H9 (cell line): ENCODE results near the gene DDO. TPM values are rescaled to one million over a fixed set of nuclear protein-coding genes. Genes with fewer than 3 reads are reported as not detected.

ENCODE experiments used
- DNase-seq: peaks from one replicate; pipeline ENCODE4 v3.0.0-alpha.2; 2017
- H2AFZ ChIP-seq: one replicate; pipeline ENCODE4 v1.6.1; 2013; ENCODE audit warnings: mild to moderate bottlenecking, low read length, control low read depth, moderate library complexity
- H2AK5ac ChIP-seq: 2 replicates; pipeline ENCODE4 v1.6.1; 2013; ENCODE audit warnings: low read length, control low read depth, mixed read lengths; ENCODE audit not compliant: insufficient read length
- H2BK120ac ChIP-seq: one replicate; pipeline ENCODE4 v1.6.1; 2013; ENCODE audit warnings: low read depth, mild to moderate bottlenecking, low read length, control low read depth, inconsistent platforms; ENCODE audit not compliant: poor library complexity, severe bottlenecking
- H2BK12ac ChIP-seq: 2 replicates; pipeline ENCODE4 v1.6.1; 2013; ENCODE audit warnings: low read length, control low read depth, mixed read lengths, low read depth; ENCODE audit not compliant: insufficient read length
- H2BK15ac ChIP-seq: 2 replicates; pipeline ENCODE4 v1.6.1; 2013; ENCODE audit warnings: low read depth, low read length, control low read depth
- H2BK20ac ChIP-seq: one replicate; pipeline ENCODE4 v1.6.1; 2013; ENCODE audit warnings: low read depth, mild to moderate bottlenecking, low read length, control low read depth, inconsistent platforms; ENCODE audit not compliant: poor library complexity, severe bottlenecking
- H2BK5ac ChIP-seq: 2 replicates; pipeline ENCODE4 v1.6.1; 2013; ENCODE audit warnings: low read length, control low read depth, mixed read lengths; ENCODE audit not compliant: insufficient read length
- H3K14ac ChIP-seq: 2 replicates; pipeline ENCODE4 v1.6.1; 2013; ENCODE audit warnings: low read length, control low read depth; ENCODE audit not compliant: insufficient read depth
- H3K18ac ChIP-seq: 2 replicates; pipeline ENCODE4 v1.6.1; 2013; ENCODE audit warnings: low read depth, mild to moderate bottlenecking, mixed read lengths, low read length, control low read depth; ENCODE audit not compliant: insufficient read length
- H3K23ac ChIP-seq: 2 replicates; pipeline ENCODE4 v1.6.1; 2013; ENCODE audit warnings: low read length, control low read depth, mixed read lengths, low read depth; ENCODE audit not compliant: insufficient read length
- H3K23me2 ChIP-seq: 2 replicates; pipeline ENCODE4 v1.6.1; 2013; ENCODE audit warnings: low read depth, mild to moderate bottlenecking, mixed read lengths, low read length, control low read depth; ENCODE audit not compliant: insufficient read length, poor library complexity, severe bottlenecking
- H3K27ac ChIP-seq: 2 replicates; pipeline ENCODE4 v1.5.1; 2013; ENCODE audit warnings: low read length, control low read depth, mixed read lengths, low read depth; ENCODE audit not compliant: insufficient read length
- H3K27me3 ChIP-seq: 2 replicates; pipeline ENCODE4 v1.6.1; 2013; ENCODE audit warnings: low read length, control low read depth, inconsistent platforms; ENCODE audit not compliant: insufficient read depth
- H3K4ac ChIP-seq: 2 replicates; pipeline ENCODE4 v1.6.1; 2013; ENCODE audit warnings: low read depth, mild to moderate bottlenecking, control low read depth, inconsistent platforms, low read length, moderate library complexity
- H3K4me1 ChIP-seq: 2 replicates; pipeline ENCODE4 v1.6.1; 2013; ENCODE audit warnings: low read length, control low read depth, inconsistent platforms; ENCODE audit not compliant: insufficient read depth
- H3K4me2 ChIP-seq: 2 replicates; pipeline ENCODE4 v1.6.1; 2013; ENCODE audit warnings: low read length, control low read depth, mixed read lengths; ENCODE audit not compliant: insufficient read length, insufficient read depth
- H3K56ac ChIP-seq: 2 replicates; pipeline ENCODE4 v1.6.1; 2013; ENCODE audit warnings: low read depth, mild to moderate bottlenecking, mixed read lengths, low read length, control low read depth; ENCODE audit not compliant: insufficient read length
- H3K79me1 ChIP-seq: 2 replicates; pipeline ENCODE4 v1.6.1; 2013; ENCODE audit warnings: low read depth, mild to moderate bottlenecking, moderate library complexity, low read length, control low read depth, inconsistent platforms; ENCODE audit not compliant: insufficient read depth, poor library complexity, severe bottlenecking
- H3K79me2 ChIP-seq: 2 replicates; pipeline ENCODE4 v1.6.1; 2013; ENCODE audit warnings: low read length, control low read depth, inconsistent platforms; ENCODE audit not compliant: insufficient read depth
- H3K9ac ChIP-seq: 2 replicates; pipeline ENCODE4 v1.6.1; 2013; ENCODE audit warnings: low read length, control low read depth, mixed read lengths; ENCODE audit not compliant: insufficient read length; ENCODE audit errors: extremely low read depth
- H3K9me3 ChIP-seq: one replicate; pipeline ENCODE4 v1.6.1; 2013; ENCODE audit warnings: low read depth, low read length, inconsistent platforms; ENCODE audit not compliant: control insufficient read depth
- H3T11ph ChIP-seq: one replicate; pipeline ENCODE4 v1.6.1; 2013; ENCODE audit warnings: mild to moderate bottlenecking, low read length, control low read depth, inconsistent platforms
- H4K20me1 ChIP-seq: one replicate; pipeline ENCODE4 v1.6.1; 2013; ENCODE audit not compliant: control insufficient read depth, insufficient read length, insufficient read depth
- H4K5ac ChIP-seq: 2 replicates; pipeline ENCODE4 v1.6.1; 2013; ENCODE audit warnings: low read depth, mild to moderate bottlenecking, mixed read lengths, low read length, control low read depth; ENCODE audit not compliant: insufficient read length
- H4K8ac ChIP-seq: replicated peaks from 2 replicates; pipeline ENCODE4 v1.6.1; 2013; ENCODE audit warnings: low read length, control low read depth, mixed read lengths, low read depth; ENCODE audit not compliant: insufficient read length
- H4K91ac ChIP-seq: 2 replicates; pipeline ENCODE4 v1.6.1; 2013; ENCODE audit warnings: low read depth, mild to moderate bottlenecking, moderate library complexity, mixed read lengths, low read length, control low read depth; ENCODE audit not compliant: insufficient read length
- H3K27ac Mint-ChIP-seq, 3 experiments: 2 replicates in 2 of 3; 3 replicates in 1 of 3; pipeline ENCODE4 v1.8.0; 2020 to 2021; ENCODE audit warnings: mixed read lengths in 3 of 3, mild to moderate bottlenecking in 1 of 3, moderate library complexity in 1 of 3
- H3K27me3 Mint-ChIP-seq: 2 replicates; pipeline ENCODE4 v1.8.0; 2021; ENCODE audit warnings: low read depth, mild to moderate bottlenecking, moderate library complexity, mixed read lengths
- H3K36me3 Mint-ChIP-seq, 3 experiments: 2 replicates in 2 of 3; 3 replicates in 1 of 3; pipeline ENCODE4 v1.8.0; 2020 to 2021; ENCODE audit warnings: low read depth in 3 of 3, mixed read lengths in 3 of 3; ENCODE audit not compliant: insufficient read depth in 1 of 3
- H3K4me1 Mint-ChIP-seq, 2 experiments: 2 replicates each; pipeline ENCODE4 v1.8.0; 2020; ENCODE audit warnings: mixed read lengths in 2 of 2
- H3K4me3 Mint-ChIP-seq, 2 experiments: 2 replicates in 1 of 2; 3 replicates in 1 of 2; pipeline ENCODE4 v1.8.0; 2020 to 2021; ENCODE audit warnings: mild to moderate bottlenecking in 2 of 2, mixed read lengths in 2 of 2, moderate library complexity in 1 of 2
- H3K9me3 Mint-ChIP-seq, 2 experiments: 2 replicates in 1 of 2; 3 replicates in 1 of 2; pipeline ENCODE4 v1.8.0; 2020; ENCODE audit warnings: mild to moderate bottlenecking in 2 of 2, mixed read lengths in 2 of 2, moderate library complexity in 1 of 2
- CTCF ChIP-seq: fragments of 200-600 bp; sonication (generic); conservative IDR thresholded peaks from 3 replicates; pipeline ENCODE4 v1.8.0; 2021; ENCODE audit warnings: antibody characterized with exemption, mild to moderate bottlenecking
- WGBS: extraction: QIAGEN DNeasy Blood & Tissue Kit; methylation state at CpG from one replicate; pipeline ENCODE4 v1.1.7; 2013; ENCODE audit warnings: missing lambda C conversion rate, low lambda C conversion rate, mixed read lengths; ENCODE audit not compliant: insufficient read length; ENCODE audit errors: extremely low coverage; 5-methylcytosine and 5-hydroxymethylcytosine counted together
- total RNA-seq: library from RNA; stranded (reverse); gene quantifications from 2 replicates; pipeline ENCODE4 v1.2.1, GENCODE V29; 2021

The DDO gene
- total RNA-seq, 1 experiment from 2014 or later = not detected

- Histone ChIP-seq H3K14ac (no peak overlapping the region), H2BK5ac (no peak overlapping the region), H4K8ac (no peak overlapping the region), H3K18ac (no peak overlapping the region), H3K9me3 (no peaks in the 10 kb centered on the region), H4K91ac (no peak overlapping the region), H3K27ac (no peak overlapping the region), H3K56ac (no peak overlapping the region), H2BK15ac (no peak overlapping the region), H2BK12ac (no peak overlapping the region), H3K4ac (no peak overlapping the region), H3T11ph (no peak overlapping the region), H2AK5ac (no peak overlapping the region), H3K4me1 (no peaks in the 10 kb centered on the region), H3K23me2 (no peaks in the 10 kb centered on the region), H3K79me1 (no peaks in the 10 kb centered on the region), H4K20me1 (no peaks in the 10 kb centered on the region), H4K5ac (no peak overlapping the region), H3K9ac (no peak overlapping the region), H2AFZ (no peak overlapping the region), H3K79me2 (no peaks in the 10 kb centered on the region), H3K23ac (no peak overlapping the region), H3K4me2 (no peak overlapping the region), H2BK120ac (no peak overlapping the region), H2BK20ac (no peak overlapping the region), H3K27me3 (no peaks in the 10 kb centered on the region)
- Mint-ChIP-seq H3K36me3 (no peaks in the 10 kb centered on the region), H3K27ac (no peak overlapping the region), H3K4me3 (no peak overlapping the region), H3K27me3 (no peaks in the 10 kb centered on the region), H3K4me1 (peaks cover 0 to 2% of the 10 kb centered on the region in 2 experiments; a peak in 1 of 4 replicates), H3K9me3 (no peaks in the 10 kb centered on the region)
- WGBS = no CpG with 5 or more reads among the region's 4 CpGs
- no peak for TF ChIP-seq CTCF
- no peak for DNase-seq
These were observed 16.6 kb downstream of the DDO start for GRCh38 chr6:110398778-110399177.
